Heart left ventricle (tissue), 13 donors: ENCODE results near the gene C4orf46.

ENCODE experiments used
- POLR2A ChIP-seq, 2 donors: fragments of 450-650 bp; IDR thresholded peaks; one replicate each; pipeline ENCODE4 v1.6.1; 2017; ENCODE audit warnings: antibody characterized with exemption in 2 of 2, mild to moderate bottlenecking in 2 of 2, moderate library complexity in 2 of 2
- TF ChIP-seq, protein P1 (sequence below), 12 donors: fragments of 200-600 bp; sonication (generic) in 4 of 12; IDR thresholded peaks; one replicate each; pipeline versions ENCODE4 v1.5.0 to v1.8.0; 2018 to 2022; ENCODE audit warnings: antibody characterized with exemption in 12 of 12, mild to moderate bottlenecking in 5 of 12
- donor health status: ischemic (EF 13 %, LVEDD 7.1; RV severe dilation, severe dysfunction).
- donor health status: DM: no; HTN: yes; CAD: no.
- donor health status: DM: no; HTN: no; CAD: no.
- donor health status: ischemic (EF 25% LVEDD 6.9; RV normal size, moderate dysfunction).
- donor health status: ischemic (EF 25% LVEDD 5.7; RV mildly dilated, moderate dysfunction).
- donor health status: ischemic (EF 35%, LVEDD 5.7; RV mildly dilated, moderate dysfunction).
- donor health status: nonischemic (EF 11% LVEDD 7.7; RV severe dilation, severe dysfunction).
- donor health status: DM: yes; HTN: yes; CAD: no.
- donor health status: PGD.
- donor health status: ischemic (EF 29% LVEDD 5.4; RV normal size, mild dysfunction).
- donor health status: nonischemic (EF 23%, LVEDD 6.1; RV moderate dilation, normal function).

GRCh38 chr4:158621729-158622128 lies 50.0 kb downstream of the C4orf46 start:
- TF ChIP-seq, protein P1, sequence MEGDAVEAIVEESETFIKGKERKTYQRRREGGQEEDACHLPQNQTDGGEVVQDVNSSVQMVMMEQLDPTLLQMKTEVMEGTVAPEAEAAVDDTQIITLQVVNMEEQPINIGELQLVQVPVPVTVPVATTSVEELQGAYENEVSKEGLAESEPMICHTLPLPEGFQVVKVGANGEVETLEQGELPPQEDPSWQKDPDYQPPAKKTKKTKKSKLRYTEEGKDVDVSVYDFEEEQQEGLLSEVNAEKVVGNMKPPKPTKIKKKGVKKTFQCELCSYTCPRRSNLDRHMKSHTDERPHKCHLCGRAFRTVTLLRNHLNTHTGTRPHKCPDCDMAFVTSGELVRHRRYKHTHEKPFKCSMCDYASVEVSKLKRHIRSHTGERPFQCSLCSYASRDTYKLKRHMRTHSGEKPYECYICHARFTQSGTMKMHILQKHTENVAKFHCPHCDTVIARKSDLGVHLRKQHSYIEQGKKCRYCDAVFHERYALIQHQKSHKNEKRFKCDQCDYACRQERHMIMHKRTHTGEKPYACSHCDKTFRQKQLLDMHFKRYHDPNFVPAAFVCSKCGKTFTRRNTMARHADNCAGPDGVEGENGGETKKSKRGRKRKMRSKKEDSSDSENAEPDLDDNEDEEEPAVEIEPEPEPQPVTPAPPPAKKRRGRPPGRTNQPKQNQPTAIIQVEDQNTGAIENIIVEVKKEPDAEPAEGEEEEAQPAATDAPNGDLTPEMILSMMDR (IDR thresholded peaks at IDR 0.05) = no peak
- no peak for TF ChIP-seq POLR2A (IDR thresholded peaks at IDR 0.05)
